ENCODE data around the gene ZFP91.

DNA sequence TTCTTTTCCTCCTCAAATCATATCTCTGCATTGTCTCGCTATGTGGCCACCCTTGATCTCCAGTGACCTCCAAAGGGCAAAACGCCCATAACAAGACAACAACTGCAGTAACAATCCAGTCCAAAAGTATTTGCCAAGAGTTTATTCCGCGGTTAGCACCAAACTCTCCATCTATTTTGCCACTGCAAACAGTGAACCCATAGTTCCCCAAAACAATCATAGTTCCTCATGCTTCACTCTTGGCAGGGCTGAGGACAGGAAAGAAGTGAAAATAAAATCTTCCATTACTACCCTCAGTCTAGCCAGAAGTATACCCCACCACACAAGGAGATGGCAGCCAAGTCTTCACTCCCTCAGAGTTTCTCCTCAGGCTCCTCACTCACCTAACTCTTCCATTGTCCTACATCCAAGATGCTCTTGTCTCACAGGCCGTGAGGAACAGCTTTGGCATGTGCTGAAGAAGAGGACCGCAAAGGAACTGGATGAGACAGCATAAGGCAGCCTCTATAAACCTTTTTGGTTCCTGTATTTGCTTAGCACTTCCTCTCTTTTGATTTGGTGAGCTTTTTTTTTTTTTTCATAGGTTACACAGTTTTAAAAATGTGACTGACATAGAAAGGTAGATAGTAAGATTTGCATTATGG, 3.4 kb upstream of the ZFP91 start, which contains the start of gene LPXN:
- TF ChIP-seq FOXA1 (IDR thresholded peaks at IDR 0.05) (no peak), SUZ12 (IDR thresholded peaks at IDR 0.05) (no peak), ARNT (IDR thresholded peaks at IDR 0.05) (no peak), ELF4 (IDR thresholded peaks at IDR 0.05) (no peak), BHLHE40 (IDR thresholded peaks at IDR 0.05; ENCODE audit: borderline replicate concordance) (no peak), FOXK2 (IDR thresholded peaks at IDR 0.05) (no peak), FOXM1 (IDR thresholded peaks at IDR 0.05; ENCODE audit: borderline replicate concordance) (no peak)
- TF ChIP-seq, protein P1, sequence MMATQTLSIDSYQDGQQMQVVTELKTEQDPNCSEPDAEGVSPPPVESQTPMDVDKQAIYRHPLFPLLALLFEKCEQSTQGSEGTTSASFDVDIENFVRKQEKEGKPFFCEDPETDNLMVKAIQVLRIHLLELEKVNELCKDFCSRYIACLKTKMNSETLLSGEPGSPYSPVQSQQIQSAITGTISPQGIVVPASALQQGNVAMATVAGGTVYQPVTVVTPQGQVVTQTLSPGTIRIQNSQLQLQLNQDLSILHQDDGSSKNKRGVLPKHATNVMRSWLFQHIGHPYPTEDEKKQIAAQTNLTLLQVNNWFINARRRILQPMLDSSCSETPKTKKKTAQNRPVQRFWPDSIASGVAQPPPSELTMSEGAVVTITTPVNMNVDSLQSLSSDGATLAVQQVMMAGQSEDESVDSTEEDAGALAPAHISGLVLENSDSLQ (IDR thresholded peaks at IDR 0.05): no peak
